Activated gamma-delta T cell treated with anti-CD3 and anti-CD28 coated beads, Interleukin-2, amount 50 U/mL, for 16 hours (primary cell): Measurements from ENCODE around the gene ETDB.
"Not testable (repeated sequence)": the region's sequence is repeated elsewhere in the genome, so short reads cannot be mapped to it uniquely, and the experiment has no call there.

ENCODE experiments used
- DNase-seq: peaks from one replicate; pipeline ENCODE4 v3.0.0-alpha.2; 2020; ENCODE audit warnings: low read depth

The ETDB gene

GRCh38 chrX:135120056-135120576 lies at the start of gene ETDB:
Gene ETDB, minus strand, starts transcription at chrX:135120526. Its CDS starts 1,265 bp downstream, at chrX:135119261.
- not testable (repeated sequence) for DNase-seq

- not testable (repeated sequence) for DNase-seq
These were observed 49.2 kb upstream of the ETDB start for GRCh38 chrX:135169534-135169933.

GRCh38 chrX:135168486-135168885 lies 48.2 kb upstream of the ETDB start:
- no peak for DNase-seq

- DNase-seq, result not testable (repeated sequence)
These were observed 34.4 kb upstream of the ETDB start for GRCh38 chrX:135154688-135155087.

- DNase-seq, result not testable (repeated sequence)
These were observed 5.8 kb upstream of the ETDB start for GRCh38 chrX:135126145-135126544.

- DNase-seq, result not testable (repeated sequence)
These were observed 4.3 kb downstream of the ETDB start for GRCh38 chrX:135116064-135116463.

GRCh38 chrX:135114392-135114791 lies 5.9 kb downstream of the ETDB start:
- no peak for DNase-seq

- no peak for DNase-seq
These were observed 7.6 kb downstream of the ETDB start for GRCh38 chrX:135112743-135113142.

GRCh38 chrX:135112096-135112729 lies 8.1 kb downstream of the ETDB start:
- no peak for DNase-seq

GRCh38 chrX:135109554-135109953 lies 10.8 kb downstream of the ETDB start:
- no peak for DNase-seq

GRCh38 chrX:135099493-135099783 lies 20.9 kb downstream of the ETDB start:
- DNase-seq, result no peak

GRCh38 chrX:135097196-135097744 lies 23.1 kb downstream of the ETDB start:
- DNase-seq, result not testable (repeated sequence)

GRCh38 chrX:135095715-135096114 lies 24.6 kb downstream of the ETDB start:
- DNase-seq, result no peak

GRCh38 chrX:135094726-135095125 lies 25.6 kb downstream of the ETDB start:
- no peak for DNase-seq

- no peak for DNase-seq
These were observed 31.2 kb downstream of the ETDB start for GRCh38 chrX:135089126-135089525.

- no peak for DNase-seq
These were observed 32.5 kb downstream of the ETDB start for GRCh38 chrX:135087867-135088266.

GRCh38 chrX:135086197-135086854 lies 34.0 kb downstream of the ETDB start:
- DNase-seq, result peak; percentile 19

- DNase-seq, result no peak
These were observed 38.5 kb downstream of the ETDB start for GRCh38 chrX:135081693-135082404.
